Measurements from ENCODE around the gene ABTB2. TPM values are rescaled to one million over a fixed set of nuclear protein-coding genes. Genes with fewer than 3 reads are reported as not detected.

The ABTB2 gene
- total RNA-seq, 2 experiments from 2014 or later: 1.2 TPM

GRCh38 chr11:34343153-34343552, 14.7 kb downstream of the ABTB2 start:
- ChIA-PET POLR2A (no interaction called here), CTCF (interaction anchor here (0.5 to 1.1 kb wide), 5 partner anchors 9 to 181 kb away, joined by 3 to 4 read pairs (median 3); no protein-coding TSS in a partner anchor)
- no peak overlapping the region for H3K4me3 Mint-ChIP-seq
- H3K27ac Mint-ChIP-seq: no peak overlapping the region
- no peaks in the 10 kb centered on the region for H3K36me3 Mint-ChIP-seq (ENCODE audit: low read depth)
- no peak for ATAC-seq
- no peaks in the 10 kb centered on the region for H3K4me1 Mint-ChIP-seq
- no peaks in the 10 kb centered on the region for H3K9me3 Mint-ChIP-seq (ENCODE audit: low read depth)
- no peaks in the 10 kb centered on the region for H3K27me3 Mint-ChIP-seq
- intact Hi-C loops (cut with DNase I, micrococcal nuclease): no loop called here
- no peak for DNase-seq

- H3K9me3 Mint-ChIP-seq (ENCODE audit: low read depth): no peaks in the 10 kb centered on the region
- no peaks in the 10 kb centered on the region for H3K27me3 Mint-ChIP-seq
- ChIA-PET CTCF (interaction anchor here (1.0 to 1.7 kb wide), 2 partner anchors 8 to 11 kb away, joined by 3 to 6 read pairs; no protein-coding TSS in a partner anchor), POLR2A (no interaction called here)
- no peak overlapping the region for H3K4me3 Mint-ChIP-seq
- no peaks in the 10 kb centered on the region for H3K36me3 Mint-ChIP-seq (ENCODE audit: low read depth)
- H3K4me1 Mint-ChIP-seq: peaks cover 2% of the 10 kb centered on the region
- intact Hi-C loops (cut with DNase I, micrococcal nuclease): no loop called here
- ATAC-seq (no peak), DNase-seq (no peak)
- H3K27ac Mint-ChIP-seq: no peak overlapping the region
These were observed 15.8 kb downstream of the ABTB2 start for GRCh38 chr11:34341931-34342533.

- Mint-ChIP-seq H3K4me1 (peaks cover 3% of the 10 kb centered on the region), H3K36me3 (ENCODE audit: low read depth) (no peaks in the 10 kb centered on the region), H3K4me3 (no peak overlapping the region), H3K9me3 (ENCODE audit: low read depth) (no peaks in the 10 kb centered on the region), H3K27me3 (no peaks in the 10 kb centered on the region), H3K27ac (no peak overlapping the region)
- intact Hi-C loops (cut with DNase I, micrococcal nuclease): no loop called here
- ChIA-PET POLR2A (no interaction called here), CTCF (interaction anchor here (1.0 to 1.7 kb wide), 3 partner anchors 8 to 353 kb away, joined by 3 to 6 read pairs (median 4); no protein-coding TSS in a partner anchor)
- DNase-seq (no peak), ATAC-seq (no peak)
These were observed 16.7 kb downstream of the ABTB2 start for GRCh38 chr11:34341096-34341495.

- no peak for ATAC-seq
- no peak for DNase-seq
- POLR2A ChIA-PET: no interaction called here
- intact Hi-C loops (cut with DNase I, micrococcal nuclease): no loop called here
- Mint-ChIP-seq H3K27ac (no peak overlapping the region), H3K4me1 (peaks cover 4% of the 10 kb centered on the region), H3K9me3 (ENCODE audit: low read depth) (no peaks in the 10 kb centered on the region), H3K27me3 (no peaks in the 10 kb centered on the region), H3K4me3 (no peak overlapping the region), H3K36me3 (ENCODE audit: low read depth) (no peaks in the 10 kb centered on the region)
- CTCF ChIA-PET: interaction anchor here (1.0 to 1.2 kb wide), 2 partner anchors 8 to 353 kb away, joined by 3 to 4 read pairs; no protein-coding TSS in a partner anchor
These were observed 17.2 kb downstream of the ABTB2 start for GRCh38 chr11:34340653-34341052.

GRCh38 chr11:34339149-34340064, 18.4 kb downstream of the ABTB2 start:
- CTCF ChIA-PET: interaction anchor here (0.7 kb wide), 1 partner anchor 1644 kb away, joined by 4 read pairs; no protein-coding TSS in a partner anchor
- POLR2A ChIA-PET: no interaction called here
- intact Hi-C loops (cut with DNase I, micrococcal nuclease): no loop called here
- H3K9me3 Mint-ChIP-seq (ENCODE audit: low read depth): no peaks in the 10 kb centered on the region
- no peaks in the 10 kb centered on the region for H3K27me3 Mint-ChIP-seq
- no peak overlapping the region for H3K4me3 Mint-ChIP-seq
- H3K4me1 Mint-ChIP-seq: peaks cover 15% of the 10 kb centered on the region
- no peaks in the 10 kb centered on the region for H3K36me3 Mint-ChIP-seq (ENCODE audit: low read depth)
- H3K27ac Mint-ChIP-seq: no peak overlapping the region
- no peak for ATAC-seq
- no peak for DNase-seq

GRCh38 chr11:34337016-34337415, 20.8 kb downstream of the ABTB2 start:
- peaks cover 4% of the 10 kb centered on the region for H3K27me3 Mint-ChIP-seq
- CTCF ChIA-PET: interaction anchor here (1.4 to 1.6 kb wide), 2 partner anchors 15 to 163 kb away, joined by 3 to 4 read pairs; no protein-coding TSS in a partner anchor
- H3K9me3 Mint-ChIP-seq (ENCODE audit: low read depth): no peaks in the 10 kb centered on the region
- H3K4me3 Mint-ChIP-seq: no peak overlapping the region
- no peak overlapping the region for H3K27ac Mint-ChIP-seq
- no peaks in the 10 kb centered on the region for H3K36me3 Mint-ChIP-seq (ENCODE audit: low read depth)
- peaks cover 21% of the 10 kb centered on the region for H3K4me1 Mint-ChIP-seq
- no peak for DNase-seq
- intact Hi-C loops (cut with DNase I, micrococcal nuclease): no loop called here
- POLR2A ChIA-PET: interaction anchor here (0.6 kb wide), 1 partner anchor 181 kb away, joined by 3 read pairs; no protein-coding TSS in a partner anchor
- ATAC-seq: no peak

- POLR2A ChIA-PET: no interaction called here
- Mint-ChIP-seq H3K4me3 (no peak overlapping the region), H3K36me3 (ENCODE audit: low read depth) (no peaks in the 10 kb centered on the region), H3K9me3 (ENCODE audit: low read depth) (no peaks in the 10 kb centered on the region), H3K27ac (no peak overlapping the region), H3K4me1 (peaks cover 21% of the 10 kb centered on the region), H3K27me3 (peaks cover 10% of the 10 kb centered on the region)
- ATAC-seq (no peak), DNase-seq (no peak)
- CTCF ChIA-PET: interaction anchor here (1.1 to 1.6 kb wide), 4 partner anchors 14 to 161 kb away, joined by 3 to 5 read pairs (median 4); partner anchors contain the start of gene ABTB2
- intact Hi-C loops (cut with DNase I, micrococcal nuclease): no loop called here
These were observed 22.0 kb downstream of the ABTB2 start for GRCh38 chr11:34335801-34336200.

- H3K4me3 Mint-ChIP-seq: no peak overlapping the region
- intact Hi-C loops (cut with DNase I, micrococcal nuclease): no loop called here
- ATAC-seq (peak; percentile 70), DNase-seq (no peak)
- H3K9me3 Mint-ChIP-seq (ENCODE audit: low read depth): no peaks in the 10 kb centered on the region
- H3K27me3 Mint-ChIP-seq: peaks cover 13% of the 10 kb centered on the region
- ChIA-PET POLR2A (no interaction called here), CTCF (interaction anchor here (1.1 to 1.6 kb wide), 3 partner anchors 16 to 161 kb away, joined by 3 to 5 read pairs (median 4); partner anchors contain the start of gene ABTB2)
- no peaks in the 10 kb centered on the region for H3K36me3 Mint-ChIP-seq (ENCODE audit: low read depth)
- H3K4me1 Mint-ChIP-seq: peaks cover 21% of the 10 kb centered on the region
- no peak overlapping the region for H3K27ac Mint-ChIP-seq
These were observed 22.5 kb downstream of the ABTB2 start for GRCh38 chr11:34335331-34335730.

GRCh38 chr11:34333787-34334186, 24.0 kb downstream of the ABTB2 start:
- H3K4me3 Mint-ChIP-seq: no peak overlapping the region
- DNase-seq (no peak), ATAC-seq (no peak)
- no peak overlapping the region for H3K27ac Mint-ChIP-seq
- intact Hi-C loops (cut with DNase I, micrococcal nuclease): no loop called here
- H3K9me3 Mint-ChIP-seq (ENCODE audit: low read depth): no peaks in the 10 kb centered on the region
- H3K27me3 Mint-ChIP-seq: peaks cover 13% of the 10 kb centered on the region
- CTCF ChIA-PET: interaction anchor here (1.3 to 1.4 kb wide), 2 partner anchors 9 to 159 kb away, joined by 3 to 4 read pairs; no protein-coding TSS in a partner anchor
- POLR2A ChIA-PET: no interaction called here
- H3K4me1 Mint-ChIP-seq: peaks cover 21% of the 10 kb centered on the region
- no peaks in the 10 kb centered on the region for H3K36me3 Mint-ChIP-seq (ENCODE audit: low read depth)

- Mint-ChIP-seq H3K27ac (no peak overlapping the region), H3K4me1 (peaks cover 21% of the 10 kb centered on the region), H3K9me3 (ENCODE audit: low read depth) (no peaks in the 10 kb centered on the region), H3K27me3 (peaks cover 13% of the 10 kb centered on the region), H3K4me3 (no peak overlapping the region), H3K36me3 (ENCODE audit: low read depth) (no peaks in the 10 kb centered on the region)
- CTCF ChIA-PET: interaction anchor here (0.6 kb wide), 1 partner anchor 399 kb away, joined by 3 read pairs; no protein-coding TSS in a partner anchor
- DNase-seq: no peak
- no peak for ATAC-seq
- POLR2A ChIA-PET: no interaction called here
- intact Hi-C loops (cut with DNase I, micrococcal nuclease): no loop called here
These were observed 25.3 kb downstream of the ABTB2 start for GRCh38 chr11:34332524-34332923.

- POLR2A ChIA-PET: no interaction called here
- CTCF ChIA-PET: no interaction called here
- Mint-ChIP-seq H3K27ac (no peak overlapping the region), H3K9me3 (ENCODE audit: low read depth) (no peaks in the 10 kb centered on the region), H3K27me3 (peaks cover 13% of the 10 kb centered on the region), H3K36me3 (ENCODE audit: low read depth) (no peaks in the 10 kb centered on the region), H3K4me1 (peaks cover 18% of the 10 kb centered on the region), H3K4me3 (no peak overlapping the region)
- DNase-seq (no peak), ATAC-seq (no peak)
- intact Hi-C loops (cut with DNase I, micrococcal nuclease): no loop called here
These were observed 26.1 kb downstream of the ABTB2 start for GRCh38 chr11:34331736-34332135.
